Naive B cell (primary cell): ENCODE measurements around the gene MUC5B. TPM values are rescaled to one million over a fixed set of nuclear protein-coding genes. Genes with fewer than 3 reads are reported as not detected.
"Not testable (repeated sequence)": the region's sequence is repeated elsewhere in the genome, so short reads cannot be mapped to it uniquely, and the experiment has no call there.

Experiments used
- ATAC-seq, 2 donors: fragments of 150-1000 bp; cut with Tn5 transposase; 2 replicates each; pipeline ENCODE4 v1.10.0; 2021; ENCODE audit warnings: low read depth in 2 of 2, mild to moderate bottlenecking in 2 of 2, moderate library complexity in 2 of 2
- DNase-seq: peaks from one replicate; pipeline ENCODE4 v3.0.0; 2022
- H3K27ac Mint-ChIP-seq, 6 donors: one replicate each; pipeline ENCODE4 v1.8.0; 2020 to 2022; ENCODE audit warnings: mild to moderate bottlenecking in 6 of 6, mixed read lengths in 6 of 6, moderate library complexity in 5 of 6, inconsistent platforms in 2 of 6
- H3K27me3 Mint-ChIP-seq, 3 donors: one replicate each; pipeline ENCODE4 v1.8.0; 2021 to 2022; ENCODE audit warnings: mixed read lengths in 3 of 3, mild to moderate bottlenecking in 1 of 3
- H3K36me3 Mint-ChIP-seq, 2 donors: one replicate each; pipeline ENCODE4 v1.8.0; 2020 to 2022; ENCODE audit warnings: mixed read lengths in 2 of 2, inconsistent platforms in 1 of 2, mild to moderate bottlenecking in 1 of 2
- H3K4me1 Mint-ChIP-seq, 3 donors: one replicate each; pipeline ENCODE4 v1.8.0; 2020 to 2022; ENCODE audit warnings: mixed read lengths in 3 of 3, inconsistent platforms in 1 of 3, mild to moderate bottlenecking in 1 of 3, moderate library complexity in 1 of 3
- H3K4me3 Mint-ChIP-seq, 8 donors: one replicate each; pipeline ENCODE4 v1.8.0; 2020 to 2022; ENCODE audit warnings: mild to moderate bottlenecking in 8 of 8, mixed read lengths in 8 of 8, moderate library complexity in 8 of 8, inconsistent platforms in 2 of 8
- H3K9me3 Mint-ChIP-seq, 7 donors: one replicate each; pipeline ENCODE4 v1.8.0; 2020 to 2022; ENCODE audit warnings: mixed read lengths in 7 of 7, mild to moderate bottlenecking in 5 of 7, inconsistent platforms in 2 of 7, moderate library complexity in 1 of 7
- polyA plus RNA-seq, 6 donors: library from polyadenylated mRNA; unstranded; fragments of 300-500 nt; fragmentation: Illumina TruSeq; gene quantifications; one replicate each; pipeline ENCODE4 v1.2.3, GENCODE V29; 2021; ENCODE audit warnings: low read depth in 6 of 6

Gene MUC5B
- polyA plus RNA-seq, 6 donors from 2014 or later = not detected

DNA sequence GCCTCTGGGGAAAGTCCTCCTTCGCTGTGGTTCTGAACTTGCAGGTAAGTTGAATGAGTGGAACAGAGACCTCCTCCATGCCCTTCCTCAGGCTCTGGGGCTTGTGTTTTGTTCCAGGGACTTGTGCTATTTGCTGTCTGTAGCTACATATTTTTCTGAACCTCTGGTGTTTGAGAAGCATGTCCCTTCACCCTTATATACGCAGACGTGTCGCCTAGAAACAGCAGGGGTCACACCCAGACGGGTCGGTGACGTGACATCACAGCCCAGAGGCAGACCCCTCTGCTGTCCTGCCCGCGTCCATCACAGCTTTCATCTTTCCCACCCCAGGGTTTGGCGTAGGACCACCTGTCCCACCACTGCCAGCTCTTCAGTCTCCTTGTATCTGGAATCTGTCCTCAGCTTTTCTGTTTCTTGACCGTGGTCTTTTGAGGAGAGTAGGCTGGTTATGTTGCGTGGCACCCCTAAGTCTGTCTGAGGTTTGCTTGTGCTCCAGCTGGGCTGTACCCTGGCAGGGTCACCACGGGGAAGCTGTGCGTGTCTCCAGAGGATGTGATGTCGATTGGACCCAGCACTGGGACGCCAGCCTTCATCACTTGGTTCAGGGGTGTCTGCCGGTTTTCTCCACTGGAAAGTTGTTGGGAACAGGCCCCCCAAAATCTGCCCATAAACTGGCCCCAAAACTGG lies 13.4 kb upstream of the MUC5B start:
- DNase-seq (no peak), ATAC-seq (no peak)
- Mint-ChIP-seq H3K4me1 (no peaks in the 10 kb centered on the region), H3K27ac (peak overlapping the region in 1 of 6 donors; percentile 74), H3K36me3 (peaks cover 14 to 26% of the 10 kb centered on the region in 2 donors), H3K27me3 (peaks cover 5 to 24% (median 23%) of the 10 kb centered on the region in 3 donors), H3K4me3 (no peak overlapping the region), H3K9me3 (peaks cover 19 to 43% (median 38%) of the 10 kb centered on the region in 7 donors)

GRCh38 chr11:1211838-1212237 lies 11.0 kb upstream of the MUC5B start:
- ATAC-seq (no peak), DNase-seq (no peak)
- H3K27me3 Mint-ChIP-seq = peaks cover 5 to 26% (median 13%) of the 10 kb centered on the region in 3 donors
- H3K4me3 Mint-ChIP-seq = no peak overlapping the region
- H3K4me1 Mint-ChIP-seq = no peaks in the 10 kb centered on the region
- H3K27ac Mint-ChIP-seq = no peak overlapping the region
- peaks cover 14 to 30% of the 10 kb centered on the region in 2 donors for H3K36me3 Mint-ChIP-seq
- peaks cover 19 to 53% (median 38%) of the 10 kb centered on the region in 7 donors for H3K9me3 Mint-ChIP-seq

- peaks cover 14 to 30% of the 10 kb centered on the region in 2 donors for H3K36me3 Mint-ChIP-seq
- not testable (repeated sequence) for ATAC-seq, H3K4me3 Mint-ChIP-seq, DNase-seq, H3K4me1 Mint-ChIP-seq, H3K27ac Mint-ChIP-seq
- peaks cover 5 to 22% (median 6%) of the 10 kb centered on the region in 3 donors for H3K27me3 Mint-ChIP-seq
- H3K9me3 Mint-ChIP-seq = peaks cover 14 to 44% (median 33%) of the 10 kb centered on the region in 7 donors
Measured at GRCh38 chr11:1215826-1216225, 7.0 kb upstream of the MUC5B start.

DNA sequence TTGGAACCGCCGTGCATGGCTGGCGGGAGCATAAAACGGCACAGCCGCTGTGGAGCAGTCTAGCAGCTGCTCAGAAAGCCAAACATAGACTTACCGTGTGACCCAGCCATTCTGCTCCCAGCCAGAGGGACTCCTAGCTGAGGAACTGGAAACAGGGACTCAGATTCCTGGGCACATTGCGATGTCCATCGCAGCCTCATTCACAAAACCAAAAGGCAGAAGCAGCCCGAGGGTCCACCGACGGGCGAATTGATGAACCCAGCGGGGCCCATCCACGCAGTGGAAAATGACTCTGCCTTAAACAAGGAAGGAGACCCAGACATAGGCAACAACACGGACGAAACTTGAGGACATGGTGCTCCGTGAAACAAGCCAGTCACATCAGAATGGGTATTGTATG lies 5.7 kb upstream of the MUC5B start:
- Mint-ChIP-seq H3K4me3 (no peak overlapping the region), H3K9me3 (peaks cover 8 to 31% (median 22%) of the 10 kb centered on the region in 7 donors), H3K27ac (no peak overlapping the region), H3K27me3 (peaks cover 0 to 20% (median 11%) of the 10 kb centered on the region in 3 donors), H3K36me3 (peaks cover 3 to 17% of the 10 kb centered on the region in 2 donors), H3K4me1 (no peaks in the 10 kb centered on the region)
- DNase-seq = no peak
- no peak for ATAC-seq

- Mint-ChIP-seq H3K27me3 (peaks cover 0 to 20% (median 7%) of the 10 kb centered on the region in 3 donors), H3K36me3 (peaks cover 0 to 10% of the 10 kb centered on the region in 2 donors), H3K4me1 (no peaks in the 10 kb centered on the region), H3K9me3 (peaks cover 0 to 19% (median 14%) of the 10 kb centered on the region in 7 donors), H3K27ac (no peak overlapping the region), H3K4me3 (no peak overlapping the region)
- no peak for DNase-seq
- ATAC-seq = no peak
Measured at GRCh38 chr11:1218256-1218787, 4.5 kb upstream of the MUC5B start.

DNA sequence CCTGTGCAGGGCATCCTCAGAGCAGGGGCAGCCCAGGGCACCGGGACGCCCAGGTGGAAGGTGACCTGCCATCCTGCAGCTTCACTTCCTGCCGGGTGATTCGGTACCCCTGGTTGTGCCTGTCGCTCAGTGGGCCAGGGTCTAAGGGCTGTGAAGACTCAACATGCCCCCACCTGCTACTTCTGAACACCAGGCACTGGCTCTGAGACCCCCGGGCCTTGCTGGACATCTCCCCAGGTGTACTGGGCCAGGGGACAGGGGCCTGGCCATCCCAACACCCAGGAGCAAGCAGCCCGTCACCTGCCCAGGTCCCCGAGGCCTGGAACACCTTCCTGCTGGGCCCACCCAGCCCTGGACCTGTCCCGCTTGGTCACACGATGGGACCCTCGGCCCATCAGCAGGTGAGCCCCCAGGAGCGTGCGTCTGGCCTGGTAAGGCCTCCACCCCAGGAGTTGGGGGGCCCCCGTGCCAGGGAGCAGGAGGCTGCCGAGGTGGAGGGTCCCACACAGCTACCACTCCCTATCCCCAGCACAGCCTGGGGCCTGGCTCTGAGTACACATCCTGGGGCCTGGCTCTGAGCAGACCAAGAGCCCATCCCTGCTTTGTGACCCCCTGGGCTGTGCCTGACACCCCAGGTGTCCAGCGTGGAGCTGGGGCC lies 3.9 kb upstream of the MUC5B start:
- ATAC-seq = no peak
- H3K36me3 Mint-ChIP-seq = peaks cover 0 to 10% of the 10 kb centered on the region in 2 donors
- no peak for DNase-seq
- H3K27me3 Mint-ChIP-seq = peaks cover 0 to 20% (median 7%) of the 10 kb centered on the region in 3 donors
- no peak overlapping the region for H3K27ac Mint-ChIP-seq
- no peak overlapping the region for H3K4me3 Mint-ChIP-seq
- H3K4me1 Mint-ChIP-seq = no peaks in the 10 kb centered on the region
- peaks cover 0 to 16% (median 10%) of the 10 kb centered on the region in 7 donors for H3K9me3 Mint-ChIP-seq

- H3K4me3 Mint-ChIP-seq = no peak overlapping the region
- peaks cover 0 to 20% (median 7%) of the 10 kb centered on the region in 3 donors for H3K27me3 Mint-ChIP-seq
- ATAC-seq (no peak), DNase-seq (no peak)
- H3K9me3 Mint-ChIP-seq = peaks cover 0 to 10% (median 7%) of the 10 kb centered on the region in 7 donors
- H3K27ac Mint-ChIP-seq = no peak overlapping the region
- peaks cover 0 to 10% of the 10 kb centered on the region in 2 donors for H3K36me3 Mint-ChIP-seq
- no peaks in the 10 kb centered on the region for H3K4me1 Mint-ChIP-seq
Measured at GRCh38 chr11:1219446-1219833, 3.4 kb upstream of the MUC5B start.

DNA sequence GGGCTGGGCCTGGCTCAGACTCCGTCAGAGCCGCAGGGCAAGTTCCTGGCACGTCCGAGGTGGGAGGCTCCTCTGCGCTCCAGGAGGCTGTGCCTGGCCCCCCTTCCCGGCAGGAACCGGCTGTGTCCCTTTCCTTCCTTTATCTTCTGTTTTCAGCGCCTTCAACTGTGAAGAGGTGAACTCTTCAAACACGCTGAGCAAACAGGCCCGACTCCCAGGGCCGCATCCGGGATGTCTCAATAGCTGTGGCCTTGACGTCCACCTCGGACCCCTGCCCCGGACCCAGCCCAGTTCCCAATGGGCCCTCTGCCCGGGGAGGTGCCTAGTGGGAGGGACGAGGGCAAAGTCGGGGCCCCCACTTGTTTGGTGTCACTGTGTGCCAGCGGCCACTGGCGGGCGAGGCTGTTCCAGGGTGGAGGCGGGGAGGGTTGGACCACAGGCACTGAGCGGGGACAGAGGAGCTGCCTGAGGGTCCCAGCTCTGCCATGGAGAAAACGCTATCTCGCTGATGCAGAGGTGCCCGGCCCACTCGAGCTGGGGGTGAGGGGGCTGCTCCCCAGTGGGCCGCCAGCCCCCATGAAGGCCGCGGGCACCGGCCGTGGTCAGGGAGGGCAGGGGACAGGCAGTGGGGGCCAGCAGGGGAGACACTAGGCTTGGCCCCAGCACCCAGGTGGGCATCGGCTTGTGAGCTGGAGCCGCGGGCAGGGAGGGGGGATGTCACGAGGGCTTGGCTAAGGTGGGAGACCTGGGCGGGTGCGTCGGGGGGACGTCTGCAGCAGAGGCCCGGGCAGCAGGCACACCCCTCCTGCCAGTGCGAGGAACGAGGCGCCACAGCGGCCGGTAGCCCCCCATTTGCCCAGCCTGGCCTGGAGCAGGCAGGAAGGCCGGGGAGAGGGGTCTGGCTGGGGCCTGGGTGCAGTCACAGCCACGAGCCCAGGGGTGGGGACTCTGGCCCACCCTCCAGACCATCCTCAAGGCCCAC lies 2.7 kb upstream of the MUC5B start:
- Mint-ChIP-seq H3K36me3 (peaks cover 0 to 10% of the 10 kb centered on the region in 2 donors), H3K4me1 (no peaks in the 10 kb centered on the region), H3K27ac (no peak overlapping the region), H3K27me3 (peaks cover 0 to 20% (median 7%) of the 10 kb centered on the region in 3 donors), H3K9me3 (peaks cover 0 to 9% (median 3%) of the 10 kb centered on the region in 7 donors), H3K4me3 (no peak overlapping the region)
- DNase-seq (no peak), ATAC-seq (no peak)

GRCh38 chr11:1220941-1221721 lies 1.7 kb upstream of the MUC5B start:
- H3K27ac Mint-ChIP-seq = peak overlapping the region in 1 of 6 donors; percentile 56
- peaks cover 0 to 20% (median 7%) of the 10 kb centered on the region in 3 donors for H3K27me3 Mint-ChIP-seq
- ATAC-seq (no peak), DNase-seq (no peak)
- peaks cover 0 to 6% (median 0%) of the 10 kb centered on the region in 7 donors for H3K9me3 Mint-ChIP-seq
- no peak overlapping the region for H3K4me3 Mint-ChIP-seq
- H3K4me1 Mint-ChIP-seq = no peaks in the 10 kb centered on the region
- H3K36me3 Mint-ChIP-seq = peaks cover 0 to 10% of the 10 kb centered on the region in 2 donors

DNA sequence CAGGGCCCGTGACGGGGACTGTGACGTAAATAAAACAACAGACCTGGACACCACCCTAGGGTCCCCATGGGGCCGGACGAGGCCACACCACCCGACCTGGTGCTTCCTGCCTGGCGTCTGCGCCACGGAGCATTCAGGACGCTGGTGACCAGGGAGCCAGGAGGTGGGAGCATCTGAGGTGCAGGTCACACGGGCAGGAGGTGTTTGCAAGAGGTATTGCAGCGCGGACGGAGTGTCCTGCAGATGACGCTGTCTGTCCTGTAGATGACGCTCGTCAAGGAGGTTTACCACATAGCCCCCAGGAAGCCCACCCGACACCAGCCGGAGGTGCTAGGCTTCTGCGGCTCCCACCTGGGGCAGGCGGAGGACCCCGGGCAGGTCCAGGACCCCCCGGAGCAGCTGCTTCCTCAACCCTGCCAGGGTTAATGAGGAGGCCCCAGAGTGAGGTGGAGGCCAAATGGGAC lies 986 bp upstream of the MUC5B start:
- Mint-ChIP-seq H3K27ac (no peak overlapping the region), H3K27me3 (peaks cover 0 to 13% (median 7%) of the 10 kb centered on the region in 3 donors), H3K36me3 (peaks cover 0 to 6% of the 10 kb centered on the region in 2 donors), H3K4me3 (no peak overlapping the region), H3K4me1 (no peaks in the 10 kb centered on the region), H3K9me3 (peaks cover 0 to 4% (median 0%) of the 10 kb centered on the region in 7 donors)
- no peak for DNase-seq
- ATAC-seq = no peak

DNA sequence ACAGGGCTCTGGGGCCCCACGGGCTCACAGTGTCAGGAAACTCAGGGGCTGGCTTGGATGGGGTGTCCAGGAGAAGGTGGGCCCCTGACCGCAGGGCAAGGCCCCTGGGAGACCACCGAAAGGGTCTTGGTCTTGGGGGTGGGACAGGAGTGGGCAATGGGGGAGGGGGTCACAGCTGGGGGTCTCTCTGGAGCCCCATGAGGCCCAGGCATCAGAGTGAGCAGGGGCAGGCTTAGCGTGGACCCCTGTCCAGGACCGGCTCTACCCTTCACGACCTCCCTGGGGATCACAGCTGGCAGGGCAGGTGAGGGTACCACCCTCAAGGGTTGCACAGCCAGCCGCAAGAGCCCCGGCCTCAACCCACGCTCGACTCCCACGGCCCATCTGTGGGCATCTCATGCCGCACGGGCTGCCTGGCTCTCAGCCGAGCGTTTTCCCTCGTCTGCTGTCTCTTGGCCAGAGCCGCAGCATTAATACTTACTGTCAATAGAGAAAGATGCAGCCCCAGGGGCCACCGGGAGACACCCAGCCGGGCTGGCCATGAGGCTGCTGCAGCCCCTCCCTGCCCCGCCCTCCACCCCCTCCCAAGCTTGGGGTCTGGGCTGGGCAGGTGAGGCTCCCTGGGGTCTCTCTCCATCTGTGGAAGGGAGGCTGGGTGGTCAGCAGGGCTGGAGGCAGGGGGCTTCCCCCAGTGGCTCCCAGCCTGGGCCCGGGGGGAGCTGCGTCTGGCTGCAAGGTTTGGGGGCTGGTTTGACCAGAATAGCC lies 662 bp downstream of the MUC5B start:
- Mint-ChIP-seq H3K4me3 (no peak overlapping the region), H3K9me3 (no peaks in the 10 kb centered on the region), H3K27ac (no peak overlapping the region), H3K36me3 (no peaks in the 10 kb centered on the region), H3K4me1 (no peaks in the 10 kb centered on the region), H3K27me3 (peaks cover 0 to 8% (median 7%) of the 10 kb centered on the region in 3 donors)
- DNase-seq (no peak), ATAC-seq (no peak)

DNA sequence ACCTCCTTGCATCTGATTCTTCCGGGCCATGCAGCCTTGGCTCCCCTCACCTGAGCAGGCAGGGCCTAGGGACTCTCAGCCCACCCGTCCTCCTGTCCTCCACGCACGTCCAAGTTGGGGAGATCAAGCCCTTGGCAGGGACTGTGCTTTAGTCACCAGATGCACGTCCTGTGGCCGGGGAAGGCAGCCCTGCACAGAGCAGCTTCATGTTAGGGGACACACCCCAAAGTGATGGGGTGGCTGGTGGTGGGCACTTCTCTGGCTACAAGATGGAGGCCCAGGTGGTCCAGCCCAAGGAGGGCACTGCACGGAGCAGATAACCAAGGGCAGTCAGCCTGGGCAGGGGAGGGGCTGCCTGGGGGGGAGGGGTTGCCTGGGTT lies 1.2 kb downstream of the MUC5B start:
- Mint-ChIP-seq H3K4me3 (no peak overlapping the region), H3K27me3 (peaks cover 0 to 8% (median 7%) of the 10 kb centered on the region in 3 donors), H3K9me3 (no peaks in the 10 kb centered on the region), H3K36me3 (no peaks in the 10 kb centered on the region), H3K27ac (no peak overlapping the region), H3K4me1 (no peaks in the 10 kb centered on the region)
- DNase-seq (no peak), ATAC-seq (no peak)
